K562 (cell line): ENCODE data around the gene PTPMT1. TPM values are rescaled to one million over a fixed set of nuclear protein-coding genes. Genes with fewer than 3 reads are reported as not detected.

Experiments used
- ATAC-seq: fragments of 200-7000 bp; cut with Tn5 transposase; 3 replicates; pipeline ENCODE4 v1.9.1; 2020; ENCODE audit warnings: moderate library complexity
- BruUV-seq: library from RNA; stranded (reverse); fragments of 400-500 nt; replicated peaks from 2 replicates; lab custom pipeline; 2021; lab: Mats Ljungman, UMichigan
- CTCF ChIA-PET: fragments of 300-600 bp; formaldehyde crosslinking; extraction: SDS; loops from one replicate; lab custom pipeline; 2021; ENCODE audit warnings: low intra/inter-chr PET ratio; lab: Yijun Ruan, JAX
- POLR2A ChIA-PET: fragments of 300-600, 350-650 bp; sonication (Branson Sonifier 250); formaldehyde crosslinking; extraction: SDS; loops from one replicate; lab custom pipeline; 2021; ENCODE audit warnings: antibody characterized with exemption, inconsistent platforms; lab: Yijun Ruan, JAX
- DNase-seq, 4 experiments: peaks; one replicate each; pipeline versions ENCODE4 v3.0.0 to v3.0.0-alpha.2; 2011 to 2018; ENCODE audit warnings: low spot score in 3 of 4, mixed read lengths in 3 of 4; ENCODE audit errors: extremely low read depth in 1 of 4
- FAIRE-seq: peaks from 2 replicates; lab custom pipeline; 2011; peaks lifted over from hg19 to GRCh38; lab: Jason Lieb, UNC
- H2AFZ ChIP-seq: 2 replicates; pipeline ENCODE4 v1.6.0; 2011; ENCODE audit warnings: low read depth, low read length, control low read depth, inconsistent platforms
- H3K27ac ChIP-seq: fragments of 200-600 bp; 3 replicates; pipeline ENCODE4 v1.8.0; 2011; ENCODE audit warnings: low read depth, mild to moderate bottlenecking, control low read depth, inconsistent platforms, low read length, moderate library complexity, mixed read lengths; ENCODE audit errors: extremely low read depth
- H3K27me3 ChIP-seq, 2 experiments: fragments of 300-600 bp in 1 of 2; 2 replicates in 1 of 2; 3 replicates in 1 of 2; pipeline versions ENCODE4 v1.6.0 to v1.8.0; 2011; ENCODE audit warnings: inconsistent platforms in 2 of 2, low read length in 2 of 2, mild to moderate bottlenecking in 1 of 2, mixed read lengths in 1 of 2, moderate library complexity in 1 of 2; ENCODE audit not compliant: control insufficient read depth in 2 of 2, insufficient read depth in 2 of 2
- H3K36me3 ChIP-seq: fragments of 300-600 bp; 3 replicates; pipeline ENCODE4 v1.8.0; 2011; ENCODE audit warnings: mild to moderate bottlenecking, low read length, inconsistent platforms; ENCODE audit not compliant: control insufficient read depth, insufficient read depth
- H3K4me1 ChIP-seq, 2 experiments: fragments of 200-600 bp in 1 of 2; replicated peaks in 1 of 2; 2 replicates in 1 of 2; 3 replicates in 1 of 2; pipeline versions ENCODE4 v1.5.1 to v1.8.0; 2011; ENCODE audit warnings: inconsistent platforms in 2 of 2, low read length in 2 of 2, mild to moderate bottlenecking in 1 of 2, mixed read lengths in 1 of 2, moderate library complexity in 1 of 2; ENCODE audit not compliant: control insufficient read depth in 2 of 2, insufficient read depth in 2 of 2
- H3K4me2 ChIP-seq: 2 replicates; pipeline ENCODE4 v1.6.1; 2011; ENCODE audit warnings: low read length, control low read depth, inconsistent platforms, mixed read lengths; ENCODE audit not compliant: insufficient read depth
- H3K4me3 ChIP-seq: fragments of 200-600 bp; sonication (generic), shearing (Covaris generic); 2 replicates; pipeline ENCODE4 v1.5.1; 2016; ENCODE audit warnings: control low read depth, inconsistent platforms
- H3K79me2 ChIP-seq: fragments of 200-600 bp; 3 replicates; pipeline ENCODE4 v1.8.0; 2011; ENCODE audit warnings: low read length, inconsistent platforms; ENCODE audit not compliant: control insufficient read depth, insufficient read depth
- H3K9ac ChIP-seq, 2 experiments: 2 replicates each; pipeline versions ENCODE4 v1.6.0 to v1.6.1; 2011; ENCODE audit warnings: low read depth in 2 of 2, low read length in 2 of 2, control low read depth in 1 of 2, inconsistent platforms in 1 of 2, mild to moderate bottlenecking in 1 of 2, mixed read lengths in 1 of 2; ENCODE audit not compliant: insufficient read depth in 1 of 2
- H3K9me1 ChIP-seq: one replicate; pipeline ENCODE4 v1.6.0; 2011; ENCODE audit warnings: inconsistent platforms, mild to moderate bottlenecking, low read length, moderate library complexity; ENCODE audit not compliant: control insufficient read depth, insufficient read depth
- H3K9me3 ChIP-seq: replicated peaks from 2 replicates; pipeline ENCODE4 v1.5.1; 2011; ENCODE audit warnings: low read depth, low read length, inconsistent platforms; ENCODE audit not compliant: control insufficient read depth, insufficient read depth
- H4K20me1 ChIP-seq: replicated peaks from 2 replicates; pipeline ENCODE4 v1.6.1; 2011; ENCODE audit warnings: low read length, inconsistent platforms, mixed read lengths; ENCODE audit not compliant: control insufficient read depth, insufficient read depth
- NBN ChIP-seq: fragments of 450-650 bp; IDR thresholded peaks from 2 replicates; pipeline ENCODE4 v1.6.1; 2016; ENCODE audit warnings: low read depth, mild to moderate bottlenecking
- POLR2G ChIP-seq: fragments of 200-400 bp; formaldehyde crosslinking; IDR thresholded peaks from 2 replicates; pipeline ENCODE4 v1.6.1; 2017; ENCODE audit warnings: low read depth, mild to moderate bottlenecking, antibody characterized with exemption, low read length, moderate library complexity
- RBFOX2 ChIP-seq: fragments of 200-400 bp; formaldehyde crosslinking; IDR thresholded peaks from 2 replicates; pipeline ENCODE4 v1.6.1; 2017; ENCODE audit warnings: low read depth, mild to moderate bottlenecking, low read length, moderate library complexity
- TFAP4 ChIP-seq: sonication (generic); formaldehyde crosslinking; IDR thresholded peaks from 2 replicates; pipeline ENCODE4 v1.8.0; 2022; ENCODE audit warnings: missing genetic modification reagents, mild to moderate bottlenecking, moderate library complexity, borderline replicate concordance
- WGBS: fragments of 100-300 bp; shearing (Covaris generic); methylation state at CpG from one replicate; pipeline ENCODE4 v1.1.6; 2016; ENCODE audit warnings: low coverage, mixed read lengths; ENCODE audit not compliant: insufficient coverage; ENCODE audit errors: missing lambda C conversion rate; 5-methylcytosine and 5-hydroxymethylcytosine counted together
- in situ Hi-C: fragments of 300-500 bp; cut with MboI; formaldehyde crosslinking; loops from 4 replicates; pipeline ENCODE4 v1.15.0; 2018; ENCODE audit warnings: inconsistent platforms, mixed read lengths
- intact Hi-C: fragments of 100-400 bp; cut with micrococcal nuclease; formaldehyde crosslinking; loops from 2 replicates; pipeline ENCODE4 v1.14.2; 2022
- polyA plus RNA-seq, 8 experiments: library from polyadenylated mRNA; depleted of rRNA in 4 of 8; stranded (reverse) in 5 of 8; unstranded in 3 of 8; fragments of >200 nt; fragmentation: Nextera tagmentation in 2 of 8; fragmentation: Illumina TruSeq in 1 of 8; extraction: Ambion mirVana in 2 of 8; extraction: Trizol in 1 of 8; gene quantifications; 2 replicates each; pipeline versions ENCODE4 v1.2.1 to v1.2.3, GENCODE V29; 2011 to 2014; ENCODE audit warnings: inconsistent platforms in 1 of 8, missing spikeins in 1 of 8
- total RNA-seq, 7 experiments: library from RNA; depleted of rRNA in 6 of 7; stranded (reverse); fragments of >200 nt in 6 of 7; fragmentation: Illumina TruSeq in 2 of 7; extraction: Trizol in 2 of 7; gene quantifications; 2 replicates each; pipeline versions ENCODE4 v1.2.1 to v1.2.3, GENCODE V29; 2011 to 2021; ENCODE audit warnings: low replicate concordance in 1 of 7

The PTPMT1 gene
- total and polyA plus RNA-seq, 9 of the 15 experiments (the other 6 are each of a cell fraction or from before 2014, with no cell fraction given), result 10.4 to 140 (median 67.2) TPM

GRCh38 chr11:47586098-47586855 is 20.9 kb downstream of the PTPMT1 start, which contains the start of gene FAM180B:
Gene FAM180B (plus strand): TSS chr11:47586678. CDS start chr11:47586769, 91 bp downstream.
- in situ Hi-C loops (no loop called here), intact Hi-C loops (no loop called here)
- ATAC-seq, result peak; percentile 39
- peaks cover 40% of the 10 kb centered on the region for H3K36me3 ChIP-seq
- WGBS, result 71% methylated on average over 12 of the region's 12 CpGs
- H3K9ac ChIP-seq, result peak within 1 kb of the TSS in 1 of 2 experiments; percentile 52; a peak in 2 of 4 replicates
- POLR2A ChIA-PET, result interaction anchor here (0.6 to 4.2 kb wide), 10 partner anchors 9 to 75 kb away, joined by 3 to 35 read pairs (median 4); partner anchors contain the start of gene C1QTNF4
- TF ChIP-seq POLR2G (peak; percentile 52; the same call in 1 of the 2 replicates), RBFOX2 (peak; percentile 41; the same call in 1 of the 2 replicates), NBN (no peak), TFAP4 (CRISPR knock-in tag) (peak; percentile 19; the same call in 1 of the 2 replicates)
- peaks cover 7% of the 10 kb centered on the region; the same call in 1 of the 3 replicates for H3K79me2 ChIP-seq
- H3K9me3 ChIP-seq, result no peaks in the 10 kb centered on the region
- no peaks in the 10 kb centered on the region for H4K20me1 ChIP-seq
- no peaks in the 10 kb centered on the region for H3K9me1 ChIP-seq
- H3K4me1 ChIP-seq, result peaks cover 0 to 14% of the 10 kb centered on the region in 2 experiments; a peak in 1 of 5 replicates
- CTCF ChIA-PET, result no interaction called here
- no peaks in the 10 kb centered on the region for H3K27me3 ChIP-seq
- H2AFZ ChIP-seq, result no peak within 1 kb of the TSS
- no peak for DNase-seq
- BruUV-seq, result no TSS peak
- FAIRE-seq, result no peak
- H3K4me3 ChIP-seq, result no peak within 1 kb of the TSS
- no peak within 1 kb of the TSS for H3K4me2 ChIP-seq
- no peak within 1 kb of the TSS for H3K27ac ChIP-seq
